ENCODE measurements around the gene KCNE1.
A peak's percentile ranks its signal among the peaks of the same experiment; 100 is the strongest.

Gene KCNE1

DNA sequence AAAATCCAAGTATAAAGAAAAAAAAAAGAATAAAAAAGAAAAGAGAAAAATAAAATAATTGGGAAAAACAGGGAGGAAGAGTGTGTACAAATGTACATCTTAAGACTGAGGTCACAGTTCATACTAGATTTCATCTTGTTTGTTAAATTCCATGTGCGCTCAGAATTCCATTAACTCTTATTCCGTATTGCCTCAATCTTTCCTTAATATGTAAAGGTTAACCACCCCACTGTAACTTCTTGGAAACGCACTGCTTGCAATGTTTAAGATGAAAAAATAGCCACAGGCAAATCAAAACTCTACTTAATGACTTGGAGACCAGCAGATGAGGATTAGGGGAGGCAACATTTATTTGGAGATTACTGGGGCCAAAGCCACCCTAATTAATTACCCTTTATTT is 23.9 kb upstream of the KCNE1 start:
- TF ChIP-seq, protein P1, sequence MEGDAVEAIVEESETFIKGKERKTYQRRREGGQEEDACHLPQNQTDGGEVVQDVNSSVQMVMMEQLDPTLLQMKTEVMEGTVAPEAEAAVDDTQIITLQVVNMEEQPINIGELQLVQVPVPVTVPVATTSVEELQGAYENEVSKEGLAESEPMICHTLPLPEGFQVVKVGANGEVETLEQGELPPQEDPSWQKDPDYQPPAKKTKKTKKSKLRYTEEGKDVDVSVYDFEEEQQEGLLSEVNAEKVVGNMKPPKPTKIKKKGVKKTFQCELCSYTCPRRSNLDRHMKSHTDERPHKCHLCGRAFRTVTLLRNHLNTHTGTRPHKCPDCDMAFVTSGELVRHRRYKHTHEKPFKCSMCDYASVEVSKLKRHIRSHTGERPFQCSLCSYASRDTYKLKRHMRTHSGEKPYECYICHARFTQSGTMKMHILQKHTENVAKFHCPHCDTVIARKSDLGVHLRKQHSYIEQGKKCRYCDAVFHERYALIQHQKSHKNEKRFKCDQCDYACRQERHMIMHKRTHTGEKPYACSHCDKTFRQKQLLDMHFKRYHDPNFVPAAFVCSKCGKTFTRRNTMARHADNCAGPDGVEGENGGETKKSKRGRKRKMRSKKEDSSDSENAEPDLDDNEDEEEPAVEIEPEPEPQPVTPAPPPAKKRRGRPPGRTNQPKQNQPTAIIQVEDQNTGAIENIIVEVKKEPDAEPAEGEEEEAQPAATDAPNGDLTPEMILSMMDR (IDR thresholded peaks at IDR 0.05) = no peak
- no peak for DNase-seq (ENCODE audit: low spot score)
- Histone ChIP-seq H3K4me3 (no peak overlapping the region), H3K27ac (no peak overlapping the region)

GRCh38 chr21:34534522-34534921 is 22.5 kb upstream of the KCNE1 start:
- H3K4me3 ChIP-seq = no peak overlapping the region
- TF ChIP-seq, protein P1 (IDR thresholded peaks at IDR 0.05) = no peak
- no peak overlapping the region for H3K27ac ChIP-seq
- no peak for DNase-seq (ENCODE audit: low spot score)

DNA sequence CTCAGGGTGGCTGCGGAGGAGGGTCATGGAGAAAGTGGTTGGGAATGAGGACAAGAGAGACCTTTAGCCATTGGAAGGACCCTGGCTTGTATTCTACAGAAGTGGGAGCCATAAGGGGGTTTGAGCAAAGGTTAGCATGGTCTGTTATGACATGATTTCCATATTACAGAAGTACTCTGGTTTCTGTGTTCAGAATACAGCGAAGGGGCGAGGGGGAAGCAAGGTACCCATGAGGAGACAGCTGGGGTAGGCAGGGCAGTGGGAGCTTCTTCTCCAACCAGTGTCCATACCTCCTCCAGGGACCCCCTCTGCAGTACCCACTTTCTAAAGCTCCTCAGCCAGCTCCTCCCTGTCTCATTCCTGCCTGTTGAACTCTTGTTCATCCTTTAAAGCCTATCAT is 21.9 kb upstream of the KCNE1 start:
- TF ChIP-seq, protein P1 (IDR thresholded peaks at IDR 0.05) = no peak
- no peak for DNase-seq (ENCODE audit: low spot score)

GRCh38 chr21:34531399-34531798 is 19.4 kb upstream of the KCNE1 start:
- no peak for DNase-seq (ENCODE audit: low spot score)
- TF ChIP-seq, protein P1 (IDR thresholded peaks at IDR 0.05) = no peak
- H3K4me3 ChIP-seq = no peak overlapping the region
- no peak overlapping the region for H3K27ac ChIP-seq

More for the DNA sequence above, 21.9 kb upstream of the KCNE1 start:
- no peak overlapping the region for H3K27ac ChIP-seq
- no peak overlapping the region for H3K4me3 ChIP-seq

DNA sequence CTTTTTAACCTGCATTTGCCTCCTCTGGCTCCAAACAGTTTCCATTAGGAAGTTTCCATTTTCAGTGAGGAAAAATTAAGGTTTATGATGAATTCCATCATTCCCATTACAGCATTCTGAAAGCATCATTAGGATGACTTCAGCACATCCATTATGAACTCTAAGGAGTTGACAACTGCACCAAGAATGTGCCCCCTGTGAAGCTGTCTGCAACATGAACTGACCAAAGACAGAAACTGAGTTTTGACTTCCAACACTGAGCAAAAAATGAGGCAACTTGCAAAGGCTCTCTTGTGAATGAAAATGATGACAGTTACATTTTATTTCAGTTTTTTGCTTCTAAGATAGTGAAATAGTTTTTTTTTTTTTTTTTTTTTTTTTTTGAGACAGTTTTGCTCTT is 18.3 kb upstream of the KCNE1 start:
- no peak overlapping the region for H3K27ac ChIP-seq
- TF ChIP-seq, protein P1 (IDR thresholded peaks at IDR 0.05) = no peak
- no peak overlapping the region for H3K4me3 ChIP-seq
- no peak for DNase-seq (ENCODE audit: low spot score)

DNA sequence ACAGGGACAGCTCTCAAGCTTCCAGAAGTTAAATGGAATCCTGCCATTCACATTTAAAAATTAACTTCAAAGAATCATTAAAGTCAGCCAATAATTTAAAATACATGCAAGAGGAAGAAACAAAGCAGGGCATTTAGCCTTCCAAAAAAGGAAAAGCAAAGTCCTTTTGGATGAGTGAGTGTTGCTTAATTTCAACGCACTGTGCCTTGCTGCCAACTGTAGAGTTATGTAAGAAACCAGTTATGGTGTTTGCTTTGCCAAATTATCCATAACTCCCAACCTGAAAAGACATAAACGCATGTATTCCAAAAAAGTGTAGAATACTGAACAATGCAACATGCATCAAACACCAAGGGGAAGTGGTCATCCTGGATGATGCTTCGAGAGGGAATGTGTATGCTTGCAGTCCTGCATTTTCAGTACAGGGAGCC is 16.1 kb upstream of the KCNE1 start:
- TF ChIP-seq, protein P1 (IDR thresholded peaks at IDR 0.05) = no peak
- DNase-seq (ENCODE audit: low spot score) = no peak

GRCh38 chr21:34526618-34527290 is 14.7 kb upstream of the KCNE1 start:
- Histone ChIP-seq H3K4me3 (peak overlapping the region; percentile 65), H3K27ac (peak overlapping the region; percentile 89 to 91)
- peak; percentile 94 for DNase-seq (ENCODE audit: low spot score)
- TF ChIP-seq, protein P1 (IDR thresholded peaks at IDR 0.05) = no peak

More for the DNA sequence above, 16.1 kb upstream of the KCNE1 start:
- Histone ChIP-seq H3K27ac (peak overlapping the region; percentile 45 to 91), H3K4me3 (no peak overlapping the region)

Measured in coronary artery (tissue), 2 donors.